ENCODE measurements around the gene SH3GLB1.

SH3GLB1 gene

DNA sequence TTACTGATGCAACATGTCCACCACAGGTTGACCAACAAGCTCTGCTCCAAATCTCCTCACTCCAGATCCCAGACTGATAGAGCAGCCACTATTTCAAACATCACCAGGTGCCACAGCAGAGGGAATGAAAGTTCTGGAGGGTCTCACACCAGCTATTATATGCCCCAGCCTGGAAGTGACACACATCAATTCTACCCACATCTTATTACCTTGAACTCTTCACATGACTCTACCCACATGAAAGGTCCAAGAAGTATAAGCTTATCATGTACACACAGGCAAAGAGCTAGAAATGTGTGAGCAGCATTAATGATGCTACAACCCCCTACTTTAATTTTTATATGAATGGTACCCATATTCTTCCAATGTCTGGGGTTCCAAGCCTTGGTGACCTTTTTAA, 64.2 kb downstream of the SH3GLB1 start:
- H3K4me1 ChIP-seq, result peaks cover 1% of the 10 kb centered on the region
- no peak for TF ChIP-seq Cebpa-rat (IDR thresholded peaks at IDR 0.05)
- H3K4me2 ChIP-seq, result no peak overlapping the region
- H3K9me3 ChIP-seq, result no peaks in the 10 kb centered on the region
- H3K4me3 ChIP-seq, result no peak overlapping the region
- no peak overlapping the region for H3K9ac ChIP-seq
- H3K36me3 ChIP-seq, result no peaks in the 10 kb centered on the region
- no peak overlapping the region for H3K27ac ChIP-seq
- no peaks in the 10 kb centered on the region for H4K20me1 ChIP-seq
- H3K27me3 ChIP-seq, result no peaks in the 10 kb centered on the region

DNA sequence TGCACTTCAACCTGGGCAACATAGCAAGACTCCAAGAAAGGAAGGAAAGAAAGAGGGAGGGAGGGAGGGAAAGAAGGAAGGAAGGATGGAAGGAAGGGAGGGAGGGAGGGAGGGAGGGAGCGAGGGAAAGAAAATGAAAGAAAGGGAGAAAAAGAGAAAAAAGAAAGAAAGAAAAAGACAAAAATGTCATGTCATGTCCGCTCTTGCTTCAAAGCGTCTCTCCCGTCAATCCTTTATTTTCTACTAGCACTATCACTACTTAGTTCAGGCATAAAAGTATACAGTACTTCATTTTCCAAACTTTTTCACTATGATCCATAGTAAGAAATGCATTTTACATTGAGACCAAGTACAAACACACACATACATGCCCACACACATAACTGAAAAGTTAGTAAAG, 64.7 kb downstream of the SH3GLB1 start:
- Histone ChIP-seq H3K9ac (no peak overlapping the region), H3K9me3 (no peaks in the 10 kb centered on the region), H3K4me3 (no peak overlapping the region), H3K4me1 (peaks cover 6% of the 10 kb centered on the region), H3K4me2 (no peak overlapping the region), H3K27me3 (no peaks in the 10 kb centered on the region), H4K20me1 (no peaks in the 10 kb centered on the region), H3K36me3 (no peaks in the 10 kb centered on the region), H3K27ac (no peak overlapping the region)
- TF ChIP-seq Cebpa-rat (IDR thresholded peaks at IDR 0.05), result no peak

DNA sequence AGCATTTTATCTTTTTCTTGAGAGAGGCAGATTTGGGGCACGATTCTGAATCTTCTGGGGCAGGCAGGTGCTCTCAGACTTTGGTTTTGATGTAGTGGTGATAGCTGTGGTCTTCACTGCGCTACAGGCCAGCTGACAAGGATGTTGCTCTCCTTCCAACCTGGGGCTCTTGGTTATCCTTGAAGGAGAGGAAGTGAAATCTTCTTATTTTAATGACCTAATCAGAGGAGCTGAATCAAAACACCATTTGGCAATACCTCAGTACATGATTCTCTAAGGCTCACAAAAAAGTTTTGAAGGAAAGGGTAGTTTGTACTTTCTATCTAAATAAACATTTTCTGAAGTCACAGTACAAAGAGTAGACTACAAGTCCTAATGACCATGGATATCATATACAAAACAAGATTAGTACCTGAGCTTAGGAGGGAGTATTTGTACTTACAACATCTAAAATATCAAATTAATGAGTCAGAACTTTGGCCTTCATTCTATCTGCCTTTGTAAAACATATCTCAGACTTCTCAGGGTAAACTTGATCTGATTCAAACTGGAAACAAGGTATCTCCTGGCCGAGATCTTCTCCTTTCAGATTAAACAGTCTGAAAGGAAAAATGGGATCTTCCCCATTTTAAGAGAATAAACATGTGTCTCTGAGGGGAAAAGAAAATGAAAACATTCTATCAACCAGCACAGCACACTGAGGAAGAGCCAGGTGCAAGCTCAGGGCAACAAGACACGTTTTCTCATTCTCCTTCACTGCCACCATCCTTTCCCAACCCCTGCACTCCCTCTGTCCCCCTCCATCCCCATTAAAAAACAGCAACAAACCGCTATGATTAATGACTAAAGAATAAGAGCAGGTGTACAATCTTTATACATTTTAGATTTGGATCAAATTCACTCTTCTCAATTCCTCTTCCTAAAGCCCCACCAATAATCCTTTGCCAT, 69.2 kb downstream of the SH3GLB1 start:
- Histone ChIP-seq H3K4me3 (no peak overlapping the region), H3K9ac (no peak overlapping the region), H3K9me3 (no peaks in the 10 kb centered on the region), H3K4me1 (peaks cover 8% of the 10 kb centered on the region), H3K36me3 (no peaks in the 10 kb centered on the region), H3K27me3 (no peaks in the 10 kb centered on the region), H3K27ac (no peak overlapping the region; the same call in 1 of the 2 replicates), H3K4me2 (peak overlapping the region; percentile 56), H4K20me1 (no peaks in the 10 kb centered on the region)
- no peak for TF ChIP-seq Cebpa-rat (IDR thresholded peaks at IDR 0.05)

GRCh38 chr1:86774305-86775295, 70.2 kb downstream of the SH3GLB1 start:
- Histone ChIP-seq H3K27me3 (no peaks in the 10 kb centered on the region), H3K36me3 (no peaks in the 10 kb centered on the region), H3K4me2 (peak overlapping the region; percentile 56), H4K20me1 (no peaks in the 10 kb centered on the region), H3K4me1 (peaks cover 8% of the 10 kb centered on the region), H3K27ac (no peak overlapping the region; the same call in 1 of the 2 replicates), H3K9me3 (no peaks in the 10 kb centered on the region), H3K9ac (no peak overlapping the region), H3K4me3 (no peak overlapping the region)
- no peak for TF ChIP-seq Cebpa-rat (IDR thresholded peaks at IDR 0.05)

- no peaks in the 10 kb centered on the region for H3K27me3 ChIP-seq
- H3K4me1 ChIP-seq, result peaks cover 8% of the 10 kb centered on the region
- no peaks in the 10 kb centered on the region for H4K20me1 ChIP-seq
- H3K9me3 ChIP-seq, result no peaks in the 10 kb centered on the region
- H3K27ac ChIP-seq, result no peak overlapping the region
- H3K36me3 ChIP-seq, result no peaks in the 10 kb centered on the region
- no peak overlapping the region for H3K4me3 ChIP-seq
- no peak overlapping the region for H3K9ac ChIP-seq
- no peak overlapping the region for H3K4me2 ChIP-seq
- TF ChIP-seq Cebpa-rat (IDR thresholded peaks at IDR 0.05), result no peak
Observed at GRCh38 chr1:86775395-86775794, 71.0 kb downstream of the SH3GLB1 start.

GRCh38 chr1:86776108-86776507, 71.7 kb downstream of the SH3GLB1 start:
- Histone ChIP-seq H3K27me3 (no peaks in the 10 kb centered on the region), H3K4me1 (peaks cover 8% of the 10 kb centered on the region), H3K9me3 (no peaks in the 10 kb centered on the region), H3K4me2 (no peak overlapping the region), H4K20me1 (no peaks in the 10 kb centered on the region), H3K9ac (no peak overlapping the region), H3K27ac (no peak overlapping the region), H3K36me3 (no peaks in the 10 kb centered on the region), H3K4me3 (no peak overlapping the region)
- TF ChIP-seq Cebpa-rat (IDR thresholded peaks at IDR 0.05), result no peak

DNA sequence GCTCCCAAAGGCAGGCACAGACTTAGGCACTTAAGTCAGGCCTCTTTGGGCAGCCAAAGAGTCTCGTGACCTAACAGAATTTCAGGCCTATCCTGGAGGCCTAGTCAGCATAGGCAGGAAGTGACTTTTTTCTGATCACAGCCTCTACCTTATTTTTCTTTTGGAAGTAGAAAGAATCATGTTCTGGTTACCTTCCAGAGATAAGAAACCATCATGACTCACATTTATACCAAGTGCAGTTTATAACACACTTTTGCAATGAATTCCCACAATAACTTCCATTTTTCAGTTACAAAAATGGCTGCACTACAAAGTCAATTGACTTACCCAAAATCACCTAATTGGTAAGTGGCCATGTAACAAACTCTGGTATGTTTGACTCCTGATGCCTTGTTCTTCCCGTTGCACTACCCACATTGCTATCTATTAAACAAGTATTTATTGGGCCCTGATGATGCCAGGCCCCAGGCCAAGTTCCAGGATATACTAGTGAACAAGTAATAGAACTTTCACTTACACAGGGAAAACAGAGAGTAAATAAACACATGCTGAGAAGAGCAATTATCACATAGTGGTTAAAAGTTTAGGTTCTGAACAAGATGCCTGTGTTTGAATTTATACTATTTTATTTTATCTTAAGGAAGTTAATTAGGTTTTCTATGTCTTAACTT, 74.3 kb downstream of the SH3GLB1 start:
- no peak overlapping the region for H3K4me3 ChIP-seq
- H3K9ac ChIP-seq, result no peak overlapping the region
- H3K9me3 ChIP-seq, result peaks cover 9% of the 10 kb centered on the region
- no peaks in the 10 kb centered on the region for H4K20me1 ChIP-seq
- H3K4me2 ChIP-seq, result no peak overlapping the region
- no peaks in the 10 kb centered on the region for H3K36me3 ChIP-seq
- H3K27ac ChIP-seq, result no peak overlapping the region
- peaks cover 6% of the 10 kb centered on the region for H3K4me1 ChIP-seq
- TF ChIP-seq Cebpa-rat (IDR thresholded peaks at IDR 0.05), result no peak
- H3K27me3 ChIP-seq, result no peaks in the 10 kb centered on the region

GRCh38 chr1:86779308-86780191, 75.2 kb downstream of the SH3GLB1 start:
- no peaks in the 10 kb centered on the region for H3K4me1 ChIP-seq
- no peak overlapping the region for H3K27ac ChIP-seq
- peaks cover 9% of the 10 kb centered on the region for H3K9me3 ChIP-seq
- no peak overlapping the region for H3K4me3 ChIP-seq
- no peaks in the 10 kb centered on the region for H3K27me3 ChIP-seq
- no peaks in the 10 kb centered on the region for H3K36me3 ChIP-seq
- TF ChIP-seq Cebpa-rat (IDR thresholded peaks at IDR 0.05), result no peak
- H3K9ac ChIP-seq, result no peak overlapping the region
- no peaks in the 10 kb centered on the region for H4K20me1 ChIP-seq
- no peak overlapping the region for H3K4me2 ChIP-seq
